HG02943 (cell line): ENCODE results near the gene SLC4A2.
"Not testable (repeated sequence)": the region's sequence is repeated elsewhere in the genome, so short reads cannot be mapped to it uniquely, and the experiment has no call there.

ENCODE experiments used
- ATAC-seq: cut with Tn5 transposase; IDR thresholded peaks from one replicate; pipeline ENCODE4 v1.9.1; 2021; ENCODE audit warnings: mild to moderate bottlenecking, low read depth, moderate library complexity; ENCODE audit not compliant: unreplicated experiment

The SLC4A2 gene

DNA sequence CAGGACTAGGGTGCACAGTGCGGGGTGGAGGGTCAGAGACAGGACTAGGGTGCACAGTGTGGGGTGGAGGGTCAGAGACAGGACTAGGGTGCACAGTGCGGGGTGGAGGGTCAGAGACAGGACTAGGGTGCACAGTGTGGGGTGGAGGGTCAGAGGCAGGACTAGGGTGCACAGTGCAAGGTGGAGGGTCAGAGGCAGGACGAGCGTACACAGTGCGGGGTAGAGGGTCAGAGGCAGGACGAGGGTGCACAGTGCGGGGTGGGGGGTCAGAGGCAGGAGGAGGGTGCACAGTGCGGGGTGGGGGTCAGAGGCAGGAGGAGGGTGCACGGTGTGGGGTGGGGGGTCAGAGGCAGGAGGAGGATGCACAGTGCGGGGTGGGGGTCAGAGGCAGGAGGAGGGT, 15.9 kb upstream of the SLC4A2 start:
- not testable (repeated sequence) for ATAC-seq

DNA sequence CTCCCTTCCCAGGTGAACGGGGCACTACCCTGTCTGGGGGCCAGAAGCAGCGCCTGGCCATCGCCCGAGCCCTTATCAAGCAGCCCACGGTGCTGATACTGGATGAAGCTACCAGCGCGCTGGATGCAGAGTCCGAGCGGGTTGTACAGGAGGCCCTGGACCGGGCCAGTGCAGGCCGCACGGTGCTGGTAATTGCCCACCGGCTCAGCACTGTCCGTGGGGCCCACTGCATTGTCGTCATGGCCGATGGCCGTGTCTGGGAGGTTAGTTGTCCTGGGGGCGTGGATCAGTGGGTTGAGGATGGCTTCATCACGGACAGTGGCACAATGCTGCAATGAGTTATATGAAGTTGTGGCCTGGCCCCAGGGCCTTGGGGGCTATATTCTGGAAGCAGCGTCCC, 15.4 kb upstream of the SLC4A2 start:
- ATAC-seq = no peak

DNA sequence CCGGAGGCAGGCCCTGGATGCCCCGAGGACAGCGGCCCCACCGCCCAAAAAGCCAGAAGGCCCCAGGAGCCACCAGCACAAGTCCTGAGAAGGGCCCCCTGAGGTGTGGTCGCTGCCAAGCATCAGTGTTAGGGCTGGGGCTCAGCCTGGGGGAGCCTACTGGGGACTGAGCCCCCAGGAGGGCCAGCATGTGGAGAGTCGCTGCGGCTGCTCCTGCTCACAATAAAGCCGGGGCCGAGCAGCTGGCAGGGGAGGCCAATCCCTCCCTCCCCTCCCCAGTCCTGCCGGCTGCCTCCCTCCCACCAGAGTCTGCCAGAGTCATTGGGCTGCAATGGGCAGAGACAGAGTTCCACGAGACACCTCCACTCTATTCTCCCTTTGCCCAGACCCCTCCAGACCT, 14.1 kb upstream of the SLC4A2 start:
- no peak for ATAC-seq

DNA sequence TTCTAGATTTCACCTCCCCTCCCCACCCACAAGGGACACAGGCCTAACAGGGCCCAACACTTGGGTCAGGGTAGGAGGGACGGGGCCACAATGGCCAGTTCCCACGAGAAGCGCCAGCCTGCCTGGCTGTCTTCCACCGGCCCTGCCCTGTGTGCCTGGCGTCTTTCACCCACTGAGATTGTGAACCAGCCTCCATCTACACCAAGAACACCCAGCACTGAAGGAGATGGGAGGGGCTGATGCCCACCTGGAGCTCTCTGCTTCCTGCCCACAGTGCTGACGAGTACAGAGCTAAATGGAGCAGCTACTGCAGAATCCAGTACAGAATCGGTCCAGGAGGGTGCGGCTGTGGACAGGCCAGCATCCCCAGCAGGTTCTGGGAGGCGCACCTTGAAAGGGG, 13.4 kb upstream of the SLC4A2 start:
- ATAC-seq = no peak

DNA sequence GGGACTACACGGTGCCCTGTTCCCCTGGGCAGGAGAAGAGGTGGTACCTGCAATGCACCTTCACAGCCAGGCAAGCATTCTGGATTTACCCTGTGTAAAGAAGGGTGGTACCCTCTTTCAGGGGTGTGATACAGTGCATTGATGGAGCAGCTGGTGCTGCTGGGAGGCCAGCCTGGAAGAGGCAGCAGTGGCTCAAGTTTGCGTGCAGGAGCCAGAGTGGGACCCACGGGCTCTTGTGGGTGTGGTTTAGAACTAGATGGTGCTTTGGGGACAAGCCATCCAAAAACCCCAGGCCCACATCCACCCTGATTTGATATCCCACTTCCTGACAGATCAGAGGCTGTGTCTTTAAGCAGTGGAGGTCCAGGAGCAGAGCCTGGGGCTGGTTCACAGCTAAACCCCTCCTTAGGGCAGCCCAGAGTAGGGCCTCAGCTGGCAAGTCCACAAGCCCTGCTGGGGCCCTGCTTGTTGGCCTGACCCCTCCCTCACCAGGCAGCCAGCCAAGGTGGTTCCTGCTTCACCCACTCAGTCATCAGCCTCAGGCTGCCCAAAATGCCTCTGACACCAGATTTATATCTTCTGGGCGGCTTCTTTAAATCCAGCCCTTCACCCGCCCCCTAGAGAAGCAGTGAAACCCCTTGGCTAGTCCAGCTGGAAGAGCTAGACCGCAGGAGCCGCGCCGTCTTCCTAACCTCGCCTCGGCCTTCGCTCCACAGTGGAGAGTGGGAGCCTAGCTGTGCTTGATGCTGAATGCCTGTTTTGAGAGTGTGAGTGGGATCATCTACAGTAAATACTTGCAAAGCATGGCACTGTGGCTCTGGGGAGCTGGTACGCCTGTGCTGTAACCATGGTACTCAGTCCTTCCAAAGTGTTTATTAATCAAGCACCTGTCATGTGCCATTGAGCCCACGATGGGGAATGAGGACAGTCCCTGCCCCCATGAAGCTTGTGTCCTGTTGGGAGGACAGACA, 12.5 kb upstream of the SLC4A2 start:
- ATAC-seq = no peak

DNA sequence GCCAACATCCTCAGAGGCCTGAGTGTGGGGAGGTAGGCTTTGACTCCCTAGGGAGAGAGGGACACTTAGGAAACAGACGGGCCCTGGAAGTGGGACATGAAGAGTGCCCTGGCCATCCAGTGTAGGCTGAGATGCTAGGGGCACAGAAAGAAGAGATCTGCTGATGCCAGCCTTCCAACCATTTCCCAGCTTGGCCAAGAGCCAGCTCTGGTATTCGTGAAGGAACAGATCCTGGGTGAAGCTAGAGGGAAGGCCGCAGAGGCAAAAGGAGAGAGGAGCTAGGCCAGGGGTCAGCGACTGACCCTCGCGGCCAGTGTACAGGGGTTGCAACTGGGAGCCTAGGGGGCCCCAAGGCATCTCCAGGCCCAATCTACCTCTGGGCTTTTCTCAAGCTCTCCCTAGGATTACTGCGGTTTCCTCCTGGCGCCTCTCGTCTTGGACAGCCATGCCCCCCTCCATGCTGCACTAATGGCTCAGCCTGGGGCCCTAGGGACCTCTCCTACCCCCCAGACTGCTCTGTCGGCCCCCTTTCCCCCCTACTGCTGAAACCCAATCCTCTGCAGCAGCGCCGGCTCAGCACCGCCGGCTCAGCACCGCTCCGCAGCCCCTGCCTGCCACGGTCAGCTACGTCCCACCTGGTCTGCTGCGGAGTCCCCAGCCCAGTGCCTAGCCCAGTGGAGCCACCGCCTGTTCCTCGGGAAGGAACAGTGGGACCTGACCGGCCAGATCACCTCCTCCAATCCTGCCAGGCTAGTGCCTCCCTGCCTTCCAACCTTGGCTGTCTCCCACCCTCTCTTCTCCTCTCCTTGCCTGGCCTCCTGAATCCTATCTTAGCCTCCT, 11.2 kb upstream of the SLC4A2 start, which contains the start of gene ASIC3:
Gene ASIC3, plus strand, starts transcription at position 556 of the 840 bp plus-strand sequence. CDS start 355 bp downstream, outside the sequence.
- no peak for ATAC-seq

DNA sequence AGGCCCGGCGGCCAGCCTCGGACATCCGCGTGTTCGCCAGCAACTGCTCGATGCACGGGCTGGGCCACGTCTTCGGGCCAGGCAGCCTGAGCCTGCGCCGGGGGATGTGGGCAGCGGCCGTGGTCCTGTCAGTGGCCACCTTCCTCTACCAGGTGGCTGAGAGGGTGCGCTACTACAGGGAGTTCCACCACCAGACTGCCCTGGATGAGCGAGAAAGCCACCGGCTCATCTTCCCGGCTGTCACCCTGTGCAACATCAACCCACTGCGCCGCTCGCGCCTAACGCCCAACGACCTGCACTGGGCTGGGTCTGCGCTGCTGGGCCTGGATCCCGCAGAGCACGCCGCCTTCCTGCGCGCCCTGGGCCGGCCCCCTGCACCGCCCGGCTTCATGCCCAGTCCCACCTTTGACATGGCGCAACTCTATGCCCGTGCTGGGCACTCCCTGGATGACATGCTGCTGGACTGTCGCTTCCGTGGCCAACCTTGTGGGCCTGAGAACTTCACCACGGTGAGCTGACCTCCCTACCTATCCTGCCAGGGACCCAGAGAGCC, 10.4 kb upstream of the SLC4A2 start:
- ATAC-seq = no peak

DNA sequence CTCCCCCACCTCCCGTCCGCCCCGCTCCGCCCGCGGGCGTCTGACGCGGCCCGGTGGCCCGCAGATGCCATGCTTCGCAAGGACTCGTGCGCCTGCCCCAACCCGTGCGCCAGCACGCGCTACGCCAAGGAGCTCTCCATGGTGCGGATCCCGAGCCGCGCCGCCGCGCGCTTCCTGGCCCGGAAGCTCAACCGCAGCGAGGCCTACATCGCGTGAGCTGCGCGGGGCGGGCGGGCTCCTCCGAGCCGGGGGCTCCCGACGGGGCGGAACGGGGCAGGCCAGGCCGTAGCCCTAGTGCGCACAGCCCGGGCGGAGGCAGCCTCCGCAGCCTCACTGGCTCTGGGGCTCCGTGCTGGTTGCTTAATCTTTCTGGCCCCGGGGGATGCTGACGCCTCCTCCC, 8.3 kb upstream of the SLC4A2 start:
- no peak for ATAC-seq

DNA sequence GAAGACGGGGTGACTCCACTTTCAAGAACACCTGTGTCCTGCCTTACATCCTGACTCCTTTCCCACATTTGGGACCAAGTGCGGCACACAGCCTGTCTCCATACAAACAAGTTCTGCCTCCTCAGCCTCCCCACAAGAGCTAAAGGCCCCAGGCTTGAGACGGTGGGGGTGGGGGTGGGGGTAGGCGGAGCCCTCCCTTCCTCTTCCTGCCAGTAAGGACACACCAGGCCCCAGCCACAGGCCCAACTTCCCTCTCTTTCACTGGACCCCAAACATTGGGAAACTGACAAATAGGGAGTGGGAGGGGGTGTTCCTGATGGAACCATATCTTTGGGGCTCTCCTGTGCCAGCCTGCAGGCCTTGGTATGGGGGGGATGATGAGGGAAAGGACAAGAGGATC, 6.3 kb upstream of the SLC4A2 start:
- no peak for ATAC-seq

DNA sequence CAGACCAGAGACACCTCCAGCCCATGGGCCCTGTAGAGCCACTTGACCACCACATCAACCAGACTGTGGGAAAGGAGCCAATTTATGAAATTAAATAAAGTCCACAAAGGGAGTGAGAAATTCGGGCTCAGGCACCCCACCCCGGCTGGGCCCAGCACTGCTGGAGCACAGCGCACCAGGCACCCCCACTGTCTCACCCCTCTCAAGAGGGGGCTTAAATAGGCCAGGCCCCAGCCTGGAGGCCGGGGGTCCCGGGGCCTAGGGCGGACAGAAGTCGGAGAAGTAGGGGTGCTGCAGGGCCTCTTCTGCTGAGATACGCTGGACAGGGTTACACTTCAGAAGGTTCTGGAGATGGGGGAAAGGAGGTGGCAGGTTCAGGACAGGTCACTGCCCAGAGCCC, 5.6 kb upstream of the SLC4A2 start:
- no peak for ATAC-seq

DNA sequence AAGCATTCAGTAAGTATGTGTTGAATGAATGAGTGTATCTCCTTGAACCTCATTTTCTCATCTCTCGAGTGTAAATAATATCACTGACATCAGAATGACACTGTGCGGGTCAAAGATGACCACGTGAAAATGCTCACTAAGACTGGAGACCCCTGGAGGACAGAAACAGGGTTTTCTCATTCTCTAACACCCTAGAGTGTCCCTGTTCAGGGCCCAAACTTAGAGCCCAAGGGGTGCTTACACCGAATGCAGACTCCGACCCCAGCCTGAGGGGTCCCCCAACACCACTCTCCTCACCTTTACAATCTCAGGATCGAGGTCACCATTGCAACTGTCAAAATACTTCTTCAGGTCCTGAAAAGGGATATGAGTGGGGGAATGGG, 3.1 kb upstream of the SLC4A2 start:
- no peak for ATAC-seq

DNA sequence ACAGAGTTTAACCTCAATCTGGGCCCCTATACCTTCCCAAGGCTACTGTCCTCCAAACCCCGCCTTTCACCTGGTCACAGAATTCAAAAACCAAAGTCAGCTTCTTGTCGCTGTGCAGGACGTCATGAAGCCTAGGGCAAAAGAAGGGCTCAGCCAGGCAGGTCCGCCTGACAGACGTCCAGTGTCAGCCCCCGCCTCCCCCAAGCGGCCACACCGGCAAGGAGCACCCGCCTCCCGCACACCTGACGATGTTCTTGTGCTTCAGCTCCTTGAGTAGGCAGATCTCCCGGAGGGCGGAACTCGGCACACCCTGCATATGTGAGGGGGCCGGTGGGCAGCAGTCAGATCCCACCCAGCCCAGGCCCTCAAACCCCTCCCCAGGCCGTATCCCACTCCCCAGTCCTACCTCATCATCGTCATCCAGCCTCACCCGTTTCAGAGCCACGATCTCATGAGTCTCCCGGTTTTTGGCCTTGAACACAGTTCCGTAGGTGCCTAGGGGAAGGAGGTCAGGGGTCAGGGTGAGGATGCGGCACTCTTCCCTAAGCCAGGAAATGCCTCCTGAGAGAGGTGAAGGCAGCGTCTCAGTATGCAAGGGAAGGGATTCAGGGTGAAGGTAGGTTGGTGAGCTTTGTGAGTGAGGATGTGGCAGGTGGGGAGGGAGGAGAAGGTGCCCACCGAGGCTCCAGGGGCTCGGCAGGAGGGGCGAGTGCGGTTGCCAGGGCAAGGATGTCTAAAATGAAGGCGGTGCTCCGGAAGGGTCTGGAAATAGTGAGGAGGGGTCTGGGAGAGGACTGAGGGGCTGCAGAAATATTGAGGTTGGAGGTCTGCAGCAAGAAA, 2.5 kb upstream of the SLC4A2 start:
- ATAC-seq = no peak

DNA sequence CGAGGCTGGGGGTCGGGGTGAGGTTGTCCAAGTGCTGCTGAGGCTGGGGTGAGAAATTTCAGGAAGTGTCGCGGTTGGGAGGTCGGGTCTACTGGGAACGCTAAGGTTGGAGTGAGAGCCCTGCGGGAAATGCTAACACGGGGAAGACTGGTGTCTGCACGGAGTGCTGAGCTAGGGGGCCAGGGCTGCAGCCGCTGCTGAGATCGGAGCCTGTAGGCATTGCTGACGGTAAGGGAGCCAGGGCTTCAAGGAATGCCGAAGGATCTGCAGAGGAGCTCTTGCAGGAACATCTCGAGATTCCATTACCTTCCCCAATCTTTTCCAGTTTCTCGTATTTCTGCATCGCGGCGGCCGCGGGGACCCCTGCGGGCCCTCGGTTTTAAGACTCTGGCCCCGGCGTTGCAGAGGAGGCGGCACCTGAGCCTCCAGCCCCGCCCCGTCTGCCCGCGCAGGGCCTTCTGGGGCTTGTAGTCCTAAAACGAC, 1.8 kb upstream of the SLC4A2 start, which contains the start of gene CDK5:
Gene CDK5, minus strand, starts transcription at position 392 of the 483 bp plus-strand sequence. Its CDS starts 49 bp downstream, at position 343.
- ATAC-seq = peak; percentile 14

DNA sequence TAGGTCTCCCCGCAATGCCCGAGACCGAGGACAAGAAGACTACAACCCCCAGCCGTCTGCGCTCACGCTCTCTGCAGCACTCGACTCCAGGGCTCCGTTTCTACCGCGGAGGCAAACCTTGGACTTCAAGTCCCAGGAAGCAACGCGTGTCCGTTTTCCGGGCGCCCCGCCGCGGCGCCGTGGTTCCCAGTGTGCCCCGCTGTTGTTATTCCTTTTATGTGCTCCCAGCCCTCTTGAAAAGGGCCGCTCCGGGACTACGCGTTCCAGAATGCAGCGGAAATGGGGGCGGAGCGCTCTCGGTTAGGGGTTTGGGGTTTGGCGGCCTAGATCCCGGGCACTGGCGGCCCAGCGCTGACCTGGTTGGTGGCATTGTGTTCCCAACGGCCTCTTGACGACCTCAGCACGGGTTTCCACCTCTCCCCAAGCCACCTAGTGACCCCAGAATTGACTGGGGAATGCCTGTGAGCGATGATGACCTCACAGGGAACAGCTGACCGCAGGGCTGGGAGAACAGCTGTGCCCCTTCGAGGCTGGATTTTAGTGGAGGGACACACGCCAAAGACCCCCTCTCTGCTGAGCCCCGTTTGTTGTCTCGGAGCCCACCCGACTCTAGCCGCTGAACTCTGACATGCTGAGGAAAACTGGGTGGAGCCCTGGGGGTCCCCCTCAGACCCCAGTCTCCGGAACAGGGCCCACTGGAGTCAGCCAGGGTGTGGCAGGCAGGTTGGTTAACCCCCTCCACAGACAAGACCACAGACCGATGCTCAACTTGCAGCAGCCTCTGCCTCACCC, 1.2 kb upstream of the SLC4A2 start:
- ATAC-seq = peak; percentile 81

DNA sequence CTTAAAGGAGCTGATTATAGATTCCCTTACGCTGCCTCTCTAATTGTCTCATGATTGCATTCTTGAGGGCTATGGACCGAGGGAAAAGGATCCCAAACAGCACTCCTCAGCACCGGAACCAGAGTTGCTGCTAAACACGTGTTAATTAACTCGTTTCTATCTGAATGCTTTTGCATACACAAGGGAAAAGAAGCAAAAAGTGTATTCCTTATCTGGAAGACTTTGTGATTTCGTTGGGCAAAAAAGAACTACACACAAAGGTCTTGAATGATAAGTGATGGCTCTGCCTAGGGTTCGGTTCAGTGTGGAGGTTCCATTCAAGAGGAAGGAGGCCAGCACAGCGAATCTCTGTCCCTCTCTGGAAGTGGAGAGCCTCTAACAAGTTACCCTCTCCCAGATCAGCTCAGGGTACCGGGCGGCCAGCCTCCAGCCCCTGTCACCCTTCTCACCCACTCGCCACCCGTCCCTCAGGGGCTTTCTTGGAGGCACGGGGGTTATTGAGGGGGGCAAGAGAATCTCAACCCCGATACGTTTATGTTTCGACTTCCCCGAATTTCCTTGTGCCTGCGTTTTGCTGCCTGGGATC, 515 bp upstream of the SLC4A2 start:
- no peak for ATAC-seq

DNA sequence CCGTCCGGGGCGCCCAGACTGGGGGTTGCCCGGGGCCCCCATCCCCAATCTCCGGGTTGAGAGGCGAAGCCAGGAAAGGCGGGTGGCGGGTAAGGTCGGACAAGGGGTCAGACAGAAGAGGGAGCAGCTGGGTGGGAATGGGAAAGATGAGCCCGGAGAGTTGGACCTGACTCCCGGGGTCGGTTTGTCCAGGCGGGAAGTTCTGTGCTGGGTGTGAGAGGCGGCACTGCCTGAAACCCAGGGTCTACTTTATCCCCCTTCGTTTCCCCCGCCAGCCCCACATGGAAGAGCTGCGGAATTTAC, 675 bp downstream of the SLC4A2 start:
- ATAC-seq = no peak

DNA sequence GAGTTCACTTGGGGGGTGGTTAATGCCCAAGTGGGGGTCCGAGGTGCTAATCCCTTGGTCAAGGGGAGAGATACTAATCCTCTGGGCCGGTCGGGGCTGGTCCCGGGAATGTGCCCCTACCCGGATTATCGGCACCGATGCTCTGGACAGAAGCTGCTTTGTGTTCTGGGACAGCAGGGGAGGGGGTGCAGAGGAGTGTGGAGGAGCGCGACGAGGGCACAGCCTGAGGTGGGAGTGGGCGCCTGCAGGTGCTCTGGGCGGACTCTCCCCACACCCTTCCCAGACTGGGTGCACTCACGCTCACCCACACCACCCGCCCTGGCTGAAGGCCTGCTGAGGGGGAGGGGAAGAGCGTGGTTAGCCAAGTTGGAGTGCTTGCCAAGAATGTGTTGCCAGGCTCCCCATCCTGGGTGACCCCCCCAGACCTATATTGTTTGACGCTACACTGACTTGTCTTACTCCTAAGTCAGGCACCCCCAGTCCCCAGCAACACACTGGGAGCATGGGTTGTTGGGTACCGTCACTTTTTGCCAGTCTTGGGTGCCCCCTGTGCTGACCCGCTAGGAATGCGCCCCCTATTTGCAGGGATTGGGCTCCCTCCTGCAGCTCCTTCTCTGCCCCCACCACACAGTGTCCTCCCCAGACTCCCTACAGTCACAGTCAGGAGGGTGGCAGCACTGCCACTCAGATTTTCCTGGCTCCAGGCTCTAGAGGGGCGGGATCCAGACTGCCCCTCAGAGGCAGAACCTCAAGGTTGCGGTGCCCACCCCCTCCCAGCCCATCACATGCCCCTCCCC, 1.2 kb downstream of the SLC4A2 start:
- no peak for ATAC-seq
